Keratinocyte (primary cell): Measurements from ENCODE around the gene SUCNR1.

ENCODE experiments used
- CTCF ChIP-seq, 3 experiments: IDR thresholded peaks in 1 of 3; conservative IDR thresholded peaks in 1 of 3; optimal IDR thresholded peaks in 1 of 3; 2 replicates in 2 of 3; 3 replicates in 1 of 3; pipeline versions ENCODE3 to v1.5.1; 2011; ENCODE audit warnings: low read length in 3 of 3, mild to moderate bottlenecking in 3 of 3, moderate library complexity in 2 of 3, control low read depth in 1 of 3, inconsistent platforms in 1 of 3; ENCODE audit not compliant: insufficient read depth in 2 of 3; ENCODE audit errors: extremely low read depth in 1 of 3
- EZH2 ChIP-seq: IDR thresholded peaks from one replicate; pipeline ENCODE4 v1.6.1; 2012; ENCODE audit warnings: inconsistent platforms, mild to moderate bottlenecking, low read length, moderate library complexity

GRCh38 chr3:151891721-151892120 is 18.3 kb downstream of the SUCNR1 start:
- TF ChIP-seq CTCF (optimal IDR thresholded peaks at IDR 0.05 in 1 of 3, IDR thresholded peaks at IDR 0.05 in 1 of 3, conservative IDR thresholded peaks at IDR 0.05 in 1 of 3; ENCODE audit: extremely low read depth in 1 of 3, insufficient read depth in 2 of 3, low read length in 3 of 3) (no peak), EZH2 (no peak)
